ENCODE data around the gene SLC49A3. TPM values are rescaled to one million over a fixed set of nuclear protein-coding genes. Genes with fewer than 3 reads are reported as not detected.

The SLC49A3 gene
- total and polyA plus RNA-seq, 2 donors (not counting 1 experiment from before 2014, with no cell fraction given): 0.42 to 5.1 TPM

- Histone ChIP-seq H3K27ac (ENCODE audit: insufficient read depth, low read length) (no peak overlapping the region), H3K4me3 (replicated peaks in 1 of 4; ENCODE audit: control extremely low read depth in 1 of 4, insufficient read depth in 1 of 4, low read depth in 3 of 4, low read length in 4 of 4) (no peak overlapping the region), H3K27me3 (ENCODE audit: control insufficient read depth, insufficient read depth, low read length) (no peaks in the 10 kb centered on the region), H4K20me1 (ENCODE audit: control insufficient read depth, extremely low read depth, insufficient read depth, low read length) (no peaks in the 10 kb centered on the region), H3K9me3 (ENCODE audit: control insufficient read depth, insufficient read depth, low read depth, low read length) (no peaks in the 10 kb centered on the region), H2AFZ (ENCODE audit: low read length) (no peak overlapping the region), H3K79me2 (ENCODE audit: control insufficient read depth, insufficient read depth, low read length) (no peaks in the 10 kb centered on the region), H3K4me2 (ENCODE audit: extremely low read depth, insufficient read depth, low read length) (no peak overlapping the region), H3K9ac (ENCODE audit: insufficient read depth, low read length) (no peak overlapping the region), H3K36me3 (ENCODE audit: control insufficient read depth, insufficient read depth, low read length) (no peaks in the 10 kb centered on the region), H3K4me1 (ENCODE audit: control insufficient read depth, extremely low read depth, insufficient read depth, low read length) (peaks cover 6% of the 10 kb centered on the region)
- no peak for DNase-seq (ENCODE audit: low read depth in 2 of 2)
- TF ChIP-seq CTCF (conservative IDR thresholded peaks at IDR 0.05 in 1 of 2, IDR thresholded peaks at IDR 0.05 in 1 of 2; ENCODE audit: low read depth in 1 of 2, low read length in 2 of 2) (no peak), EZH2 (IDR thresholded peaks at IDR 0.05; ENCODE audit: low read length, missing control alignments) (no peak)
Observed at GRCh38 chr4:682490-683172, 6.3 kb downstream of the SLC49A3 start.

GRCh38 chr4:681736-682451 is 7.1 kb downstream of the SLC49A3 start:
- no peak for TF ChIP-seq CTCF (conservative IDR thresholded peaks at IDR 0.05 in 1 of 2, IDR thresholded peaks at IDR 0.05 in 1 of 2; ENCODE audit: low read depth in 1 of 2, low read length in 2 of 2)
- TF ChIP-seq EZH2 (IDR thresholded peaks at IDR 0.05; ENCODE audit: low read length, missing control alignments): no peak
- no peak overlapping the region for H3K4me2 ChIP-seq (ENCODE audit: extremely low read depth, insufficient read depth, low read length)

GRCh38 chr4:680928-681645 is 7.9 kb downstream of the SLC49A3 start:
- Histone ChIP-seq H3K79me2 (ENCODE audit: control insufficient read depth, insufficient read depth, low read length) (no peaks in the 10 kb centered on the region), H2AFZ (ENCODE audit: low read length) (no peak overlapping the region), H3K27me3 (ENCODE audit: control insufficient read depth, insufficient read depth, low read length) (no peaks in the 10 kb centered on the region), H3K4me1 (ENCODE audit: control insufficient read depth, extremely low read depth, insufficient read depth, low read length) (no peaks in the 10 kb centered on the region), H3K9me3 (ENCODE audit: control insufficient read depth, insufficient read depth, low read depth, low read length) (no peaks in the 10 kb centered on the region), H3K9ac (ENCODE audit: insufficient read depth, low read length) (peak overlapping the region; percentile 7), H4K20me1 (ENCODE audit: control insufficient read depth, extremely low read depth, insufficient read depth, low read length) (no peaks in the 10 kb centered on the region), H3K4me3 (replicated peaks in 1 of 4; ENCODE audit: control extremely low read depth in 1 of 4, insufficient read depth in 1 of 4, low read depth in 3 of 4, low read length in 4 of 4) (peak overlapping the region in 3 of 4 experiments; percentile 35 to 52 (median 41)), H3K36me3 (ENCODE audit: control insufficient read depth, insufficient read depth, low read length) (no peaks in the 10 kb centered on the region), H3K27ac (ENCODE audit: insufficient read depth, low read length) (no peak overlapping the region), H3K4me2 (ENCODE audit: extremely low read depth, insufficient read depth, low read length) (peak overlapping the region; percentile 82)
- TF ChIP-seq CTCF (conservative IDR thresholded peaks at IDR 0.05 in 1 of 2, IDR thresholded peaks at IDR 0.05 in 1 of 2; ENCODE audit: low read depth in 1 of 2, low read length in 2 of 2) (no peak), EZH2 (IDR thresholded peaks at IDR 0.05; ENCODE audit: low read length, missing control alignments) (no peak)
- peak in 1 of 2 donors; percentile 37 for DNase-seq (ENCODE audit: low read depth in 2 of 2)

More at GRCh38 chr4:681736-682451, 7.1 kb downstream of the SLC49A3 start:
- no peaks in the 10 kb centered on the region for H3K9me3 ChIP-seq (ENCODE audit: control insufficient read depth, insufficient read depth, low read depth, low read length)
- no peak overlapping the region for H3K4me3 ChIP-seq (replicated peaks in 1 of 4; ENCODE audit: control extremely low read depth in 1 of 4, insufficient read depth in 1 of 4, low read depth in 3 of 4, low read length in 4 of 4)
- H4K20me1 ChIP-seq (ENCODE audit: control insufficient read depth, extremely low read depth, insufficient read depth, low read length): no peaks in the 10 kb centered on the region
- H3K27me3 ChIP-seq (ENCODE audit: control insufficient read depth, insufficient read depth, low read length): no peaks in the 10 kb centered on the region
- no peak overlapping the region for H3K27ac ChIP-seq (ENCODE audit: insufficient read depth, low read length)
- H3K9ac ChIP-seq (ENCODE audit: insufficient read depth, low read length): no peak overlapping the region
- peaks cover under 1% of the 10 kb centered on the region for H3K4me1 ChIP-seq (ENCODE audit: control insufficient read depth, extremely low read depth, insufficient read depth, low read length)
- H3K79me2 ChIP-seq (ENCODE audit: control insufficient read depth, insufficient read depth, low read length): no peaks in the 10 kb centered on the region
- H2AFZ ChIP-seq (ENCODE audit: low read length): no peak overlapping the region
- DNase-seq (ENCODE audit: low read depth in 2 of 2): no peak
- H3K36me3 ChIP-seq (ENCODE audit: control insufficient read depth, insufficient read depth, low read length): no peaks in the 10 kb centered on the region
